ENCODE data around the gene CBFA2T3.
"Not testable (repeated sequence)": the region's sequence is repeated elsewhere in the genome, so short reads cannot be mapped to it uniquely, and the experiment has no call there.

The CBFA2T3 gene

DNA sequence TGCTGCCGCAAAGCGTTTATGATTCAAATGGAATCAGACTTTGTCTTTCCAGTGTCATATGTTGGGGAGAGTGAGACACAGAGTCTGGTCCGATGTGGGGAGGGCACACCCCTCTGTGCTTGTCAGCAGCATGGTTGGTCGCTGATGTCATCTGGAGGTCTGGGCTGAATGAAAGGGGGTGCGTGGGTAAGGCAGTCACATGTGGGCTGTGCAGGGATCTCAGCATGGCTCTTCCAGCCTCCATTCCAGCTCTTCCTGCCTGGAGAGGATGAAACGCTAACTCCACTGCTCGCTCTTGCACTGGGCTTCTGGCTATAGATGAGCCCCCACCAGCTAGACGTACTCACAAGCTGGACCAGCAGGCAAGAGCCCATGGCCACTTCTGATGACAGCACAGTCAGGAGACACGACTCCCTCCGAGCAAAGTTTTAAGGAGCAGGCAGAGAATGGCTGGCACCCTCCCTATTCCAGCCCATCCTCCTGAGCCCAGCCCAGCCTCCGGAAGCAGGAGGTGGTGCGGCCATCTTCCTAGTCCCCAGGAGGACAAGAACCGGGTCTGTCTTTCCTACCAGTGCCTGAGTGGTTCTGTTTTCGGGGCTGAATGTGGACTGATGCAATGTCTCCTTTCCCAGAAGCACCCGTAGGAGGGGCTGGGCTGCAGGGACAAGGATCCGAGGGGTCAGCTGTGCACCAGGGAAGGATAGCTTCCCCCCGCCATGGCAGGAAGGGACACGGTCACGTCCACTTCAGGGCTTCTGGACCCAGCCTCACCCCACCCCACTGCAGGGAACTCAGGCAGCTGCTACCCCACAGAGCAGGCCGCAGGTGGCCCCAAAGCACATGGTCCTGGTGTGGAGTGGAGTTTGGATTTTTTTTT is 41.5 kb upstream of the CBFA2T3 start:
- no peaks in the 10 kb centered on the region for H3K4me1 Mint-ChIP-seq
- peak; percentile 1 for DNase-seq
- no peak for TF ChIP-seq CTCF (IDR thresholded peaks at IDR 0.05)
- H3K36me3 Mint-ChIP-seq (ENCODE audit: low read depth) = no peaks in the 10 kb centered on the region
- peaks cover 6% of the 10 kb centered on the region for H3K9me3 Mint-ChIP-seq
- H3K4me3 Mint-ChIP-seq = no peak overlapping the region
- peak overlapping the region; percentile 31 for H3K27ac Mint-ChIP-seq
- H3K27me3 Mint-ChIP-seq (ENCODE audit: low read depth, poor library complexity) = peaks cover 13% of the 10 kb centered on the region

DNA sequence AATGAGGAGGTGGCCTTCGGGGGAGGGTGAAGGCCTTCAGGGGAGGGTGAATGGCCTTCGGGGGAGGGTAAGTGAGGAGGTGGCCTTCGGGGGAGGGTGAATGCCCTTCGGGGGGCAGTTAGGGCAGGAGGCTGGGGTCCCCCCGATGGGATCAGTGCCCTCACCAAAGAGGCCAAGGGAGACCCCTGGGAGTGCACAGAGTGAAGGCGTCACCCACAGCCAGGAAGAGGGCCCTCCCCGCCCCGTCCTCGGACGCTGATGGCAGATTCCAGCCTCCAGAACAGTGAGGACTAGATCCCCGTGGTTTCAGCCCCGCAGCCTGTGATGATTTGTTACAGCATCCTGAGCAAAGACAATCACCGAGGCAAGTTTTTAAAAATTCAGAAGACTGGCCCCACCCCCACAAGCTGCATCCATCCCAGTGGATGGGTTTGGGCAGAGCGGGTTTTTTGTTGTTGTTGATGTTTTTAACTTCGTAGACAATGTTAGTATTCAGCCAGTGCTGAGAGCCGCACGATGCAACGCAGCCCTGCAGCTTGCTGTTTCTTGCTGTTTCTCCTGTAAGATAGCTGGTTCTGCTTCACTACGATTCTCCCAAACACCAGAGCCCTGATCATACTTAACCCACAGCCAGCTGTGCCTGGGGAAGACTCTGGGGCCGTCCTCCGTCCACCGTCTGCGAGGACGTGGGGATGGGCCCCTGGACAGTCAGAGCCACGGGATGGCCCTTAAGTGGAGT is 40.7 kb upstream of the CBFA2T3 start:
- DNase-seq = peak; percentile 2
- H3K27ac Mint-ChIP-seq = no peak overlapping the region
- no peak for TF ChIP-seq CTCF (IDR thresholded peaks at IDR 0.05)

DNA sequence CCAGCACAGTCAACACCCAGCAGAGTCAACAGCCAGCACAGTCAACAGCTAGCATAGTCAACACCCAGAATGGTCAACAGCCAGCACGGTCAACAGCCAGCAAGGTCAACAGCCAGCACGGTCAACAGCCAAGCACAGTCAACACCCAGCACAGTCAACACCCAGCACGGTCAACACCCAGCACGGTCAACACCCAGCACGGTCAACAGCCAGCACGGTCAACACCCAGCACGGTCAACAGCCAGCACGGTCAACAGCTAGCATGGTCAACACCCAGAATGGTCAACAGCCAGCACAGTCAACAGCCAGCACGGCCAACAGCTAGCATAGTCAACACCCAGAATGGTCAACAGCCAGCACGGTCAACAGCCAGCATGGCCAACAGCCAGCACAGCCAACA is 39.6 kb upstream of the CBFA2T3 start:
- H3K4me3 Mint-ChIP-seq; H3K9me3 Mint-ChIP-seq; DNase-seq; H3K4me1 Mint-ChIP-seq; H3K36me3 Mint-ChIP-seq (ENCODE audit: low read depth): not testable (repeated sequence)
- Mint-ChIP-seq H3K27me3 (ENCODE audit: low read depth, poor library complexity) (peaks cover 17% of the 10 kb centered on the region), H3K27ac (peak overlapping the region; percentile 51)

More for the DNA sequence above, 40.7 kb upstream of the CBFA2T3 start:
- Mint-ChIP-seq H3K4me1 (no peaks in the 10 kb centered on the region), H3K9me3 (peaks cover 6% of the 10 kb centered on the region), H3K36me3 (ENCODE audit: low read depth) (no peaks in the 10 kb centered on the region), H3K4me3 (no peak overlapping the region), H3K27me3 (ENCODE audit: low read depth, poor library complexity) (peaks cover 18% of the 10 kb centered on the region)

GRCh38 chr16:89015271-89015859 is 38.4 kb upstream of the CBFA2T3 start:
- H3K4me3 Mint-ChIP-seq = no peak overlapping the region
- no peak for DNase-seq
- no peak overlapping the region for H3K27ac Mint-ChIP-seq
- H3K36me3 Mint-ChIP-seq (ENCODE audit: low read depth) = no peaks in the 10 kb centered on the region
- peaks cover 13% of the 10 kb centered on the region for H3K27me3 Mint-ChIP-seq (ENCODE audit: low read depth, poor library complexity)
- no peaks in the 10 kb centered on the region for H3K4me1 Mint-ChIP-seq
- peaks cover 6% of the 10 kb centered on the region for H3K9me3 Mint-ChIP-seq
- TF ChIP-seq CTCF (IDR thresholded peaks at IDR 0.05) = no peak

DNA sequence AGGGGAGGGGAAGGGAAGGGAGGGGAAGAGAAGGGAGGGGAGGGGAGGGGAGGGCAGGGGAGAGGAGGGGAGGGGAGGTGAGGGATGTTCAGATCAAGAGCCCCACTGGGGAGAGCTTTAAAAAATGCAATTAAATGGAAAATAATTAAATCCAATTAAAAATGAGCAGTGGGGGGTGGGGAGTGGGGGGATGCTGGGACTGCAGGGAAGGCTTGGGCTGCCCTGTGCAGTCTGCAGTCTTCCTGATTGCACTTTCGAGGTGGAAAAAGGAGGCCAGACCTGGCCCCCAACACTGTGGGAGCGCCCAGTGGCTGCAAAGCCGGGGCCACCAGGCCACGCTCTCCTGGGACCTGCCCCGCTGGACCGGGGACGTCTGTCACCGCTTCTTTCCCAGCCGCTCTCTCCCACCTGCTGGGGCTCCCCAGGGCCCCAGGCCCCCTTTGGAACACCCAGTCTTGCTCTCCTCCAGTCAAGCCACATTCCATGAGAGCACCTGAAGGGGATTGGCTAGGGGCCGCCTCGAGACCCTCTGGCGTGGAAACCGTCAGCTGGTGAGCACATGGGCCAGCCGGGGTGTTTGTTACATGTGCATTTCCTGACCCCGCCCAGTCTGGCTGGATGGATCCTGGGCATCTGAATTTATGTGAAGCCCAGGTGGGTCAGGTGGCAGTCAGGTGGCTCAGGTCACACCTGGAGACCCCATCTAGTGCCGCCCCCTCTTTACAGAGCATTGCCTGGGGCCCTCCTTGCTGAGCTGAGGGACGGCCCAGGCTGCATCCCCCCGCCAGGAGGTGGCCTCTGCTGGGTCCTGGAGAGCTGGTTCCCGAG is 37.6 kb upstream of the CBFA2T3 start:
- DNase-seq = no peak
- Mint-ChIP-seq H3K27ac (no peak overlapping the region), H3K4me1 (no peaks in the 10 kb centered on the region), H3K9me3 (peaks cover 6% of the 10 kb centered on the region), H3K27me3 (ENCODE audit: low read depth, poor library complexity) (peaks cover 8% of the 10 kb centered on the region), H3K4me3 (no peak overlapping the region), H3K36me3 (ENCODE audit: low read depth) (no peaks in the 10 kb centered on the region)
- no peak for TF ChIP-seq CTCF (IDR thresholded peaks at IDR 0.05)

All from nephron progenitor cell (in vitro differentiated cells).